Osteocyte (in vitro differentiated cells): ENCODE results near the gene RILPL2. TPM values are rescaled to one million over a fixed set of nuclear protein-coding genes. Genes with fewer than 3 reads are reported as not detected.

Experiments used
- DNase-seq: peaks from one replicate; pipeline ENCODE4 v3.0.0; 2021; ENCODE audit warnings: mixed read lengths; ENCODE audit not compliant: unreplicated experiment; ENCODE audit errors: extremely low spot score
- H3K27ac Mint-ChIP-seq: one replicate; pipeline ENCODE4 v1.8.0; 2021; ENCODE audit warnings: mild to moderate bottlenecking, mixed read lengths; ENCODE audit not compliant: unreplicated experiment
- H3K27me3 Mint-ChIP-seq: one replicate; pipeline ENCODE4 v1.8.0; 2021; ENCODE audit warnings: mixed read lengths; ENCODE audit not compliant: unreplicated experiment
- H3K36me3 Mint-ChIP-seq: one replicate; pipeline ENCODE4 v1.8.0; 2021; ENCODE audit warnings: mixed read lengths; ENCODE audit not compliant: unreplicated experiment
- H3K4me1 Mint-ChIP-seq: one replicate; pipeline ENCODE4 v1.8.0; 2021; ENCODE audit warnings: mixed read lengths; ENCODE audit not compliant: unreplicated experiment
- H3K4me3 Mint-ChIP-seq: one replicate; pipeline ENCODE4 v1.8.0; 2021; ENCODE audit warnings: mild to moderate bottlenecking, moderate library complexity, mixed read lengths; ENCODE audit not compliant: unreplicated experiment
- H3K9me3 Mint-ChIP-seq: one replicate; pipeline ENCODE4 v1.8.0; 2021; ENCODE audit warnings: mixed read lengths; ENCODE audit not compliant: unreplicated experiment
- CTCF ChIP-seq: fragments of 200-600 bp; sonication (generic); IDR thresholded peaks from 2 replicates; pipeline ENCODE4 v1.5.0; 2021; ENCODE audit warnings: antibody characterized with exemption, mild to moderate bottlenecking, moderate library complexity
- total RNA-seq: library from RNA; stranded (reverse); gene quantifications from 2 replicates; pipeline ENCODE4 v1.2.1, GENCODE V29; 2021

Gene RILPL2
- total RNA-seq, 1 donor from 2014 or later: 4.1 TPM

GRCh38 chr12:123367511-123367910 lies 69.0 kb downstream of the RILPL2 start:
- H3K27me3 Mint-ChIP-seq: no peaks in the 10 kb centered on the region
- H3K4me3 Mint-ChIP-seq: no peak overlapping the region
- H3K27ac Mint-ChIP-seq: no peak overlapping the region
- no peak for TF ChIP-seq CTCF
- no peaks in the 10 kb centered on the region for H3K36me3 Mint-ChIP-seq
- H3K4me1 Mint-ChIP-seq: peaks cover 14% of the 10 kb centered on the region
- DNase-seq: no peak
- no peaks in the 10 kb centered on the region for H3K9me3 Mint-ChIP-seq

Other genes with a start within 250 kb of the RILPL2 start
- gene MPHOSPH9, start 203.5 kb downstream of the RILPL2 start, total RNA-seq: 33.9 and 39.1 TPM in 2 replicates
- 14.3 and 18.0 TPM in 2 replicates for gene MTRFR, start 203.2 kb downstream of the RILPL2 start, total RNA-seq
- gene CDK2AP1, start 164.8 kb downstream of the RILPL2 start, total RNA-seq: 214 and 220 TPM in 2 replicates
- gene SBNO1, start 71.8 kb downstream of the RILPL2 start, total RNA-seq: 34.8 and 36.0 TPM in 2 replicates
- 42.5 and 45.6 TPM in 2 replicates for gene KMT5A, start 52.6 kb downstream of the RILPL2 start, total RNA-seq
- 19.4 and 21.6 TPM in 2 replicates for gene SNRNP35, start 21.5 kb upstream of the RILPL2 start, total RNA-seq
- 34.2 and 35.1 TPM in 2 replicates for gene RILPL1, start 97.0 kb upstream of the RILPL2 start, total RNA-seq
- 285 and 304 TPM in 2 replicates for gene TMED2, start 147.9 kb upstream of the RILPL2 start, total RNA-seq
- 19.3 and 21.6 TPM in 2 replicates for gene DDX55, start 165.4 kb upstream of the RILPL2 start, total RNA-seq
- 45.8 and 47.6 TPM in 2 replicates for gene EIF2B1, start 197.0 kb upstream of the RILPL2 start, total RNA-seq
- gene GTF2H3, start 197.1 kb upstream of the RILPL2 start, total RNA-seq: 29.5 and 29.7 TPM in 2 replicates
- 12.8 and 13.7 TPM in 2 replicates for gene TCTN2, start 234.4 kb upstream of the RILPL2 start, total RNA-seq